GM21723 (cell line): ENCODE results near the gene RIMBP2.

Experiments
- ATAC-seq: cut with Tn5 transposase; IDR thresholded peaks from one replicate; pipeline ENCODE4 v1.9.1; 2021; ENCODE audit warnings: mild to moderate bottlenecking, moderate library complexity; ENCODE audit not compliant: unreplicated experiment

The RIMBP2 gene

GRCh38 chr12:130547480-130548155 is 168.5 kb downstream of the RIMBP2 start:
- no peak for ATAC-seq

GRCh38 chr12:130546494-130546893 is 169.6 kb downstream of the RIMBP2 start:
- ATAC-seq: no peak

GRCh38 chr12:130545475-130545874 is 170.6 kb downstream of the RIMBP2 start:
- ATAC-seq: no peak

GRCh38 chr12:130540376-130540775 is 175.7 kb downstream of the RIMBP2 start:
- no peak for ATAC-seq

GRCh38 chr12:130538343-130539095 is 177.6 kb downstream of the RIMBP2 start:
- ATAC-seq: no peak

- no peak for ATAC-seq
These were observed 178.4 kb downstream of the RIMBP2 start for GRCh38 chr12:130537655-130538054.

GRCh38 chr12:130537051-130537450 is 179.0 kb downstream of the RIMBP2 start:
- ATAC-seq: no peak

- ATAC-seq: no peak
These were observed 185.7 kb downstream of the RIMBP2 start for GRCh38 chr12:130530429-130530828.

GRCh38 chr12:130529781-130530180 is 186.3 kb downstream of the RIMBP2 start:
- ATAC-seq: no peak

GRCh38 chr12:130527239-130527638 is 188.9 kb downstream of the RIMBP2 start:
- no peak for ATAC-seq

- ATAC-seq: no peak
These were observed 189.3 kb downstream of the RIMBP2 start for GRCh38 chr12:130526813-130527212.

- ATAC-seq: no peak
These were observed 190.5 kb downstream of the RIMBP2 start for GRCh38 chr12:130525384-130526172.

GRCh38 chr12:130524759-130525158 is 191.3 kb downstream of the RIMBP2 start:
- ATAC-seq: no peak

GRCh38 chr12:130523863-130524614 is 192.1 kb downstream of the RIMBP2 start:
- no peak for ATAC-seq

GRCh38 chr12:130523208-130523607 is 192.9 kb downstream of the RIMBP2 start:
- no peak for ATAC-seq

GRCh38 chr12:130522244-130522834 is 193.8 kb downstream of the RIMBP2 start:
- ATAC-seq: no peak

GRCh38 chr12:130521375-130522124 is 194.5 kb downstream of the RIMBP2 start:
- no peak for ATAC-seq

GRCh38 chr12:130520784-130521183 is 195.3 kb downstream of the RIMBP2 start:
- ATAC-seq: no peak

- ATAC-seq: no peak
These were observed 198.5 kb downstream of the RIMBP2 start for GRCh38 chr12:130517588-130517987.

- no peak for ATAC-seq
These were observed 201.9 kb downstream of the RIMBP2 start for GRCh38 chr12:130514149-130514551.
